ENCODE data around the gene RIMBP2.
"Not testable (repeated sequence)": the region's sequence is repeated elsewhere in the genome, so short reads cannot be mapped to it uniquely, and the experiment has no call there.

Gene RIMBP2

DNA sequence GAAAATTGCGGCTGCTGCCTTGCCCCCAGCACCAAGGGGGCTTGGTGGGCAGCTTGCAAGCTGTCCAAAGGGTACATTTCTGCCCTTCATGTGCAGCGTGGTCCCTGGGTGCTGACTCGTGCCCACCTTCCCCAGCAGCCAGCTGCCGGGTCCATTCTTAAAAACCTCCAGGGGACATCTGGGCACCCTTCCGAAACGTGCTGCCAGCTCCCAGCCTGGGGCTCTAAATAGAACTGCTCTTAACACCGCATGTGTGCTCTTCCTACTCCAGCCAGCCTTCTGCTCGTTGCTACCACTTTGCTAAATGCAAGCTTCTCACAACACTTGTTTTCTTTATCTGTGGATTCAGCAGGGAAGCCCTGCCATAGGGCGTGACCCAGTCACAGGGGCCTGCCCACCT lies 66.0 kb downstream of the RIMBP2 start:
- no peak overlapping the region for H3K4me3 ChIP-seq (ENCODE audit: low read depth, low read length)
- TF ChIP-seq, protein P1, sequence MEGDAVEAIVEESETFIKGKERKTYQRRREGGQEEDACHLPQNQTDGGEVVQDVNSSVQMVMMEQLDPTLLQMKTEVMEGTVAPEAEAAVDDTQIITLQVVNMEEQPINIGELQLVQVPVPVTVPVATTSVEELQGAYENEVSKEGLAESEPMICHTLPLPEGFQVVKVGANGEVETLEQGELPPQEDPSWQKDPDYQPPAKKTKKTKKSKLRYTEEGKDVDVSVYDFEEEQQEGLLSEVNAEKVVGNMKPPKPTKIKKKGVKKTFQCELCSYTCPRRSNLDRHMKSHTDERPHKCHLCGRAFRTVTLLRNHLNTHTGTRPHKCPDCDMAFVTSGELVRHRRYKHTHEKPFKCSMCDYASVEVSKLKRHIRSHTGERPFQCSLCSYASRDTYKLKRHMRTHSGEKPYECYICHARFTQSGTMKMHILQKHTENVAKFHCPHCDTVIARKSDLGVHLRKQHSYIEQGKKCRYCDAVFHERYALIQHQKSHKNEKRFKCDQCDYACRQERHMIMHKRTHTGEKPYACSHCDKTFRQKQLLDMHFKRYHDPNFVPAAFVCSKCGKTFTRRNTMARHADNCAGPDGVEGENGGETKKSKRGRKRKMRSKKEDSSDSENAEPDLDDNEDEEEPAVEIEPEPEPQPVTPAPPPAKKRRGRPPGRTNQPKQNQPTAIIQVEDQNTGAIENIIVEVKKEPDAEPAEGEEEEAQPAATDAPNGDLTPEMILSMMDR (IDR thresholded peaks at IDR 0.05; ENCODE audit: insufficient read depth, low read length, missing control alignments), result no peak
- ChIA-PET CTCF (no interaction called here), POLR2A (no interaction called here)
- DNase-seq (ENCODE audit: low read depth, low spot score), result no peak

DNA sequence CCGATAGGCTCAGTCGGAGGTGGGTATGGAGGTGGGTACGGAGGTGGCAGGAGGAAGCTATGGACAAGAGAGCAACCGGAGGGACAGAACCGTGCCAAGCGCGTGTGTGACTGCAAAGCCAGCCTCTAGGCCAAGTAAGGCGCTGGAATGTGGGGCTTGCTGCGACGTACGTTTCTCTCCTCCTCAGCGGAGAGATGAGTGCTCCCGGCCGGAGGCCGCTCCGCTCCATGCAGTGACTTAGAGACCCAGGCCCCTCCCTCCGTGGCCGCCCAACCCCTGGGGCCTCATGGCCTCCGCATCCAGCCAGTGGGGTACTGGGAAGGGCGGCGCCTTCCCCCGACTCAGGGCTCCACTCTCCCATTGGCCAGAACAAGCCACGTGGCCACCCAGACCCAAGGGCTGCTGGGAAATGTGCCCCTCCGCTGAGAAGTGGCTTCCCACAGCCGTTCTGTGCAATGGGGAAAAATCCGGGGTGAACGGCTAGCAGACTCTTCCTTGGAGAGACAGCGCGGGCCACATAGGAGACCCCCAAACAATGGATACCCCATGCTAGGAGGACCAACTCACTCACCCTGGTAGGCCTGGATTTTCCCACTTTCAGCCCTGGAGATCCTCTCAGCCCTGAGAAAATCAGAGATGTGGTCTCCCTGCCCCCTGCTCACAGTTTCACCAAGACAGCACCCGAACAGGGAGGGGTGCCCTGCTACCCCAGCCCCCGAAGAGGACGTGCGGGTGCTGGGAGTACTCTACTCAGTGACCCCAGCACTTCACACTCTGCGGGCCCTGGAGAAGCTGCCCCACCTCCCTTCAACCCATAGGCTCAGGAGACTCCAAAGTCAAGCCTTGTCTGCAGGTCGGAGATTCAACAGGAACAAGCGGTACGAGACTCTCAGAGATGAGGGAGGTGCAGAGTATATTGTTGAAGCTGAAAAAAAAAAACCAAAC lies 66.7 kb downstream of the RIMBP2 start:
- TF ChIP-seq, protein P1 (IDR thresholded peaks at IDR 0.05; ENCODE audit: insufficient read depth, low read length, missing control alignments), result no peak
- CTCF ChIA-PET, result no interaction called here
- POLR2A ChIA-PET, result no interaction called here
- no peak overlapping the region for H3K4me3 ChIP-seq (ENCODE audit: low read depth, low read length)
- DNase-seq (ENCODE audit: low read depth, low spot score), result no peak

DNA sequence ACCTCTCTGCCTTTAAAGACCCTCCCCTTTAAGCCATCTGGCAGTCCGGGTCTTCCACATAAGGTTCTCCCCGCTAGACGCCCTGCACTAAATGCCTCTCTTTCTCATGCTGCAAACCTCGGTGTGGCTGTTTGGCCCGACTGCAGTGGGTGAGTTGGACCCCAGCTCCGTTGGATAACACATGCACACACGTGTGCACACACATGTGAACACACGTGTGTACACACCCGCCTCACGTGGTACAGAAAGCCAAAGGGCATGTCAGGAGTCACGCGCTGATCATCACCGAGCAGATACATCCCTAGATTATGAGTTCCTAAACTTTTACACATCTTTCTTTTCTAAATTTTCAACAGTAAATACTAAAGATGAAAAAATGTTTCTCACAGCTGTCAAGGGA lies 68.3 kb downstream of the RIMBP2 start:
- DNase-seq (ENCODE audit: low read depth, low spot score), result no peak
- TF ChIP-seq, protein P1 (IDR thresholded peaks at IDR 0.05; ENCODE audit: insufficient read depth, low read length, missing control alignments), result no peak
- ChIA-PET CTCF (no interaction called here), POLR2A (no interaction called here)
- H3K4me3 ChIP-seq (ENCODE audit: low read depth, low read length), result no peak overlapping the region

DNA sequence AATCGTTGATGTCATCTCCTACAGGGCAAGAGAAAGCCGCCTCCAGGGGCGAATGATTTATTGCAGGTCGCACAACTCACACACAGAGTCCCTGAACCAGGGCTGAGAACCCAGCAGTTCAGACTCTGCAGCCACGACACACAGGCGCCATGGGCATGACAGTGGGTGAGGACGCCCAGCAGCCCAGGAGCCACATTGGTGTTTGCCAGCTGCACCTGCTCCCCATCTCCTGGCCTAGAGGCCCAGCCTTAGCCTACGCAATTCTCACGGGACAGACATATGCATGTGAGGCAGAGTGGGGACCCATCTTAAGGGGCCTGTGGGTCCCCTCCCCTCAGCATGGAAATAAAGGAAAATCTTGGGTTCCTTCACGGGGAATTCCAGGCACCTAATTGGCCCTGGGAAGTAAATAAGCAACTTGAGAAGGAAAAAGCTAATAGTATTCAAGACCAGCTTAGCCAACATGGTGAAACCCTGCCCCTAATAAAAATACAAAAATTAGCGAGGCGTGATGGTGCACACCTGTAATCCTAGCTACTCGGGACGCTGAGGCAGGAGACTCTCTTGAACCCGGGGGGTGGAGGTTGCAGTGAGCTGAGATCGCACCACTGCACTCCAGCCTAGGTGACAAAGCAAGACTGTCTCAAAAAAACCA lies 69.3 kb downstream of the RIMBP2 start:
- no peak for DNase-seq (ENCODE audit: low read depth, low spot score)
- POLR2A ChIA-PET, result no interaction called here
- TF ChIP-seq, protein P1 (IDR thresholded peaks at IDR 0.05; ENCODE audit: insufficient read depth, low read length, missing control alignments), result no peak
- H3K4me3 ChIP-seq (ENCODE audit: low read depth, low read length), result no peak overlapping the region
- CTCF ChIA-PET, result no interaction called here

DNA sequence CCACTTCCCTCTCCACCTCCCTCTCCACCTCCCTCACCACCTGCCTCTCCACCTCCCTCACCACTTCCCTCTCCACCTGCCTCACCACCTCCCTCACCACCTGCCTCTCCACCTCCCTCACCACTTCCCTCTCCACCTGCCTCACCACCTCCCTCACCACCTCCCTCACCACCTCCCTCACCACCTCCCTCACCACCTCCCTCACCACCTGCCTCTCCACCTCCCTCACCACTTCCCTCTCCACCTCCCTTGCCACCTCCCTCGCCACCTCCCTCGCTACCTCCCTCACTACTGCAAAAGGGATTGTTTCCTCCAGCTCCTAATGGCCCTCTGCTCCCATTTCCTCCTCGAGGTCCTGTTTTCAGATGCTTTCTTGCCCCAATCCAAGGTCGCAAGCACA lies 69.9 kb downstream of the RIMBP2 start:
- H3K4me3 ChIP-seq (ENCODE audit: low read depth, low read length); DNase-seq (ENCODE audit: low read depth, low spot score); POLR2A ChIA-PET; CTCF ChIA-PET: not testable (repeated sequence)

DNA sequence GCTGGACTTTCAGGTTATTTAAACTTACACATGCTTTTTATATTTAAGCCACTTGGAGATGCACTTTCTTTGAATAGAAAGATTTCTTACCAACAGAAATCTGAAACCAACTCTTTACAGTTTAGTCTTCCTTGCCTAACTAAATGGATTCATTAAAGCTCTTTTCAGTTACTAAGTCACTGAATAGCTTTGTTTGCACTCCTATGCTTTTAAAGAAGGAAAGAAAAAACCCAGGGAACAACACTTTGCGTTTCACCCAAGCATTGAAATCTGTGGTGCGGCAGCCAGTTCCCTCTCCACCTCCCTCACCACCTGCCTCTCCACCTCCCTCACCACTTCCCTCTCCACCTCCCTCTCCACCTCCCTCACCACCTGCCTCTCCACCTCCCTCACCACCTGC lies 70.3 kb downstream of the RIMBP2 start:
- CTCF ChIA-PET, result no interaction called here

More for the DNA sequence above, 70.3 kb downstream of the RIMBP2 start:
- TF ChIP-seq, protein P1 (IDR thresholded peaks at IDR 0.05; ENCODE audit: insufficient read depth, low read length, missing control alignments), result no peak
- POLR2A ChIA-PET, result no interaction called here
- no peak for DNase-seq (ENCODE audit: low read depth, low spot score)
- H3K4me3 ChIP-seq (ENCODE audit: low read depth, low read length), result no peak overlapping the region

All from AG04449 (cell line).